OCI-LY7 (cell line): ENCODE results near the gene IRF2. TPM values are rescaled to one million over a fixed set of nuclear protein-coding genes. Genes with fewer than 3 reads are reported as not detected.

Experiments used
- BruUV-seq: library from RNA; stranded (reverse); fragments of 400-500 nt; replicated peaks from 2 replicates; lab custom pipeline; 2021; lab: Mats Ljungman, UMichigan
- CTCF ChIA-PET: fragments of 300-600 bp; sonication (Branson Sonifier 250); formaldehyde crosslinking; loops from one replicate; lab custom pipeline; 2022; ENCODE audit warnings: antibody characterized with exemption; ENCODE audit not compliant: unreplicated experiment; lab: Charles Lee
- POLR2A ChIA-PET: fragments of 300-600 bp; sonication (Branson Sonifier 250); formaldehyde crosslinking; loops from one replicate; lab custom pipeline; 2022; ENCODE audit warnings: antibody characterized with exemption; lab: Charles Lee
- DNase-seq: peaks from one replicate; pipeline ENCODE4 v3.0.0-alpha.2; 2015; ENCODE audit warnings: low spot score
- H2AFZ ChIP-seq: fragments of 200-600 bp; sonication (generic), shearing (Covaris generic); 2 replicates; pipeline ENCODE4 v1.6.1; 2014; ENCODE audit warnings: mild to moderate bottlenecking, antibody characterized with exemption, low read length, moderate library complexity
- H3K27ac ChIP-seq: fragments of 200-600 bp; sonication (generic); 2 replicates; pipeline ENCODE4 v1.5.1; 2014; ENCODE audit warnings: mixed run types, low read depth, mild to moderate bottlenecking, moderate library complexity, low read length, inconsistent platforms; ENCODE audit not compliant: poor library complexity, severe bottlenecking
- H3K36me3 ChIP-seq: fragments of 200-600 bp; sonication (generic); 2 replicates; pipeline ENCODE4 v1.6.1; 2014; ENCODE audit warnings: mild to moderate bottlenecking, antibody characterized with exemption, low read length, moderate library complexity, mixed read lengths; ENCODE audit not compliant: insufficient read depth
- H3K4me1 ChIP-seq: fragments of 200-600 bp; sonication (generic); 2 replicates; pipeline ENCODE4 v1.5.1; 2014; ENCODE audit warnings: mild to moderate bottlenecking, low read length; ENCODE audit not compliant: insufficient read depth, poor library complexity, severe bottlenecking
- H3K4me2 ChIP-seq: fragments of 200-600 bp; sonication (generic); 2 replicates; pipeline ENCODE4 v1.6.1; 2014; ENCODE audit warnings: mild to moderate bottlenecking, low read length
- H3K4me3 ChIP-seq: fragments of 200-600 bp; sonication (generic); 2 replicates; pipeline ENCODE4 v1.5.1; 2014; ENCODE audit warnings: mild to moderate bottlenecking, low read depth, low read length; ENCODE audit not compliant: poor library complexity, severe bottlenecking
- H3K79me2 ChIP-seq: fragments of 200-600 bp; sonication (generic); 2 replicates; pipeline ENCODE4 v1.6.1; 2016; ENCODE audit warnings: low read depth, mild to moderate bottlenecking, low read length, moderate library complexity, mixed read lengths; ENCODE audit not compliant: insufficient read depth
- H3K9me2 ChIP-seq: fragments of 200-600 bp; sonication (generic); 2 replicates; pipeline ENCODE4 v1.6.1; 2016; ENCODE audit warnings: mild to moderate bottlenecking, low read length, mixed read lengths; ENCODE audit not compliant: insufficient read depth
- H3K9me3 ChIP-seq: fragments of 200-600 bp; sonication (generic); 2 replicates; pipeline ENCODE4 v1.6.1; 2014; ENCODE audit warnings: mild to moderate bottlenecking, mixed run types, low read length, mixed read lengths
- H4K20me1 ChIP-seq: fragments of 200-600 bp; sonication (generic); 2 replicates; pipeline ENCODE4 v1.6.1; 2014; ENCODE audit warnings: mild to moderate bottlenecking, antibody characterized with exemption, low read length, moderate library complexity, mixed read lengths; ENCODE audit not compliant: insufficient read depth
- EZH2phosphoT487 ChIP-seq: fragments of 200-600 bp; sonication (generic); IDR thresholded peaks from 2 replicates; pipeline ENCODE4 v1.6.1; 2018; ENCODE audit warnings: low read depth, borderline replicate concordance, mild to moderate bottlenecking, mixed run types, antibody characterized with exemption, low read length, moderate library complexity, mixed read lengths
- intact Hi-C: fragments of 100-400 bp; cut with micrococcal nuclease; formaldehyde crosslinking; loops from one replicate; pipeline ENCODE4 v1.10.0; 2022; ENCODE audit not compliant: unreplicated experiment
- total RNA-seq, 2 experiments: library from RNA; depleted of rRNA in 1 of 2; stranded (reverse); fragments of >200 nt in 1 of 2; shearing (Covaris generic) in 1 of 2; gene quantifications; 2 replicates each; pipeline ENCODE4 v1.2.3, GENCODE V29; 2014 to 2022
- TF ChIP-seq, protein P1 (sequence below): fragments of 200-600 bp; sonication (generic); conservative IDR thresholded peaks from 2 replicates; pipeline ENCODE4 v1.5.1; 2014; ENCODE audit warnings: mild to moderate bottlenecking, antibody characterized with exemption, low read length, moderate library complexity, mixed read lengths

Gene IRF2
- total RNA-seq, 2 experiments from 2014 or later = 32.3 to 37.8 TPM

DNA sequence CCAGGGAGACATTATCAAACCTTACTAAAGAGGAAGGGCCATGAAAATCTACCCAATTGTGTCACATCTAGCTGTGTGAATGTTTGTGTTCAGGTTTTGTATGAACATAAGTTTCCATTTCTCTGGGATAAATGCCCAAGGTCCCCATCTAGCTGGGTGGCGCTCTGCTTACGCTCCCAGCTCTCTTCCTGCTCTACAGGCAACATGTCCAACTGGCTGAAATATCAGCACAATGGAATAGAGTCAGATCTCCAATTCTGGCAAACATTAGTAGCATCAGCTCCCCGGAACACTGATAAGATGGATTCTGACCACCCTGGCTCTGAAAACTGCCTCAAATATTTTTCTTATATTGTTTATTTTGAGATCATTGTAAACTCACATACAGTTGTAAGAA is 74.8 kb downstream of the IRF2 start:
- Histone ChIP-seq H3K79me2 (no peaks in the 10 kb centered on the region), H3K4me3 (no peak overlapping the region), H3K9me3 (no peaks in the 10 kb centered on the region), H2AFZ (no peak overlapping the region), H3K4me1 (peaks cover 28% of the 10 kb centered on the region), H3K36me3 (peaks cover 58% of the 10 kb centered on the region), H3K9me2 (no peaks in the 10 kb centered on the region), H4K20me1 (no peaks in the 10 kb centered on the region), H3K4me2 (no peak overlapping the region), H3K27ac (no peak overlapping the region)
- TF ChIP-seq, protein P1, sequence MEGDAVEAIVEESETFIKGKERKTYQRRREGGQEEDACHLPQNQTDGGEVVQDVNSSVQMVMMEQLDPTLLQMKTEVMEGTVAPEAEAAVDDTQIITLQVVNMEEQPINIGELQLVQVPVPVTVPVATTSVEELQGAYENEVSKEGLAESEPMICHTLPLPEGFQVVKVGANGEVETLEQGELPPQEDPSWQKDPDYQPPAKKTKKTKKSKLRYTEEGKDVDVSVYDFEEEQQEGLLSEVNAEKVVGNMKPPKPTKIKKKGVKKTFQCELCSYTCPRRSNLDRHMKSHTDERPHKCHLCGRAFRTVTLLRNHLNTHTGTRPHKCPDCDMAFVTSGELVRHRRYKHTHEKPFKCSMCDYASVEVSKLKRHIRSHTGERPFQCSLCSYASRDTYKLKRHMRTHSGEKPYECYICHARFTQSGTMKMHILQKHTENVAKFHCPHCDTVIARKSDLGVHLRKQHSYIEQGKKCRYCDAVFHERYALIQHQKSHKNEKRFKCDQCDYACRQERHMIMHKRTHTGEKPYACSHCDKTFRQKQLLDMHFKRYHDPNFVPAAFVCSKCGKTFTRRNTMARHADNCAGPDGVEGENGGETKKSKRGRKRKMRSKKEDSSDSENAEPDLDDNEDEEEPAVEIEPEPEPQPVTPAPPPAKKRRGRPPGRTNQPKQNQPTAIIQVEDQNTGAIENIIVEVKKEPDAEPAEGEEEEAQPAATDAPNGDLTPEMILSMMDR = no peak
- TF ChIP-seq EZH2phosphoT487 = no peak
- intact Hi-C loops = no loop called here
- ChIA-PET CTCF (no interaction called here), POLR2A (no interaction called here)
- no peak for DNase-seq
- BruUV-seq = no TSS peak

DNA sequence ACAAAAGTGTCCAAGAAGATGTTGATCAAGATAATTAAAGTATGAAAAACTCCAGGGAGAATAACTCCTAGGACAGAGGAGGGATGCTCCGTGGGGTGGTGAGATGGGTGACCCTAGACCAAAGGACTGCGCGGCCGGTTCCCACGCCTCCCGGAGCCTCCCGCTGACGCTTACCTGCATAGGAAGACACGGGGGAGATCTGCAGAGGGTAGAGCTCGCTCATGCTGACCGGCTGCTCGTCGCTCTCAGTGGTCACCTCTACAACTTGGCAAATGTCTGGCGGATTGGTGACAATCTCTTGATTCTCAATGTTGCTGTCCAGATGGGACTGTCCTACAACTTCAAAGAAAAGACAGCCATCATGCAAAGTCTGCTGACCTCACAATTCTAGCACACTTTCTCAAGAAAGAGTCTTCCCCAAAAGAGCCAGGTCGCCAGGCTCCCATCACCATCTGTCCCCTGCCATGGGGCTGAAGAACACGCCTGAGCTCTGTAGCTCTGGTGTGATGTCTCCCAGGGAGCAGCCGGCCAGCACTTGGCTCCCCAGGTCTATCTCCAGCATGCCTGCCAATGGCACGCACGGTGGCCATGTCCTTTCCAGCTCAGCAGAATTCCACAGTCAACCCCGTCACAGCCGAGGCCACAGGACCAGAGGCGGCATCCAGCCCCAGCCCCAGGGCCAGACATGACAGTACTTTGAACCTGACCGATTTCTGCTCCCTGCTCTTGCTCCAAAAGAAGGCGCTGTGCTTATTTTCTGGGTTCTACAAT is 75.4 kb downstream of the IRF2 start:
- Histone ChIP-seq H3K36me3 (peaks cover 61% of the 10 kb centered on the region), H3K9me3 (no peaks in the 10 kb centered on the region)
- CTCF ChIA-PET = no interaction called here

More for the DNA sequence above, 75.4 kb downstream of the IRF2 start:
- TF ChIP-seq, protein P1 = no peak
- no peak for TF ChIP-seq EZH2phosphoT487
- DNase-seq = no peak
- H4K20me1 ChIP-seq = no peaks in the 10 kb centered on the region
- H3K9me2 ChIP-seq = no peaks in the 10 kb centered on the region
- no peak overlapping the region for H3K4me2 ChIP-seq
- peaks cover 28% of the 10 kb centered on the region for H3K4me1 ChIP-seq
- H3K4me3 ChIP-seq = no peak overlapping the region
- intact Hi-C loops = no loop called here
- no TSS peak for BruUV-seq
- no peaks in the 10 kb centered on the region for H3K79me2 ChIP-seq
- no peak overlapping the region for H2AFZ ChIP-seq
- no peak overlapping the region for H3K27ac ChIP-seq
- POLR2A ChIA-PET = no interaction called here
